ENCODE data around the gene ZDHHC20.
"Not testable (repeated sequence)": the region's sequence is repeated elsewhere in the genome, so short reads cannot be mapped to it uniquely, and the experiment has no call there.

ZDHHC20 gene

DNA sequence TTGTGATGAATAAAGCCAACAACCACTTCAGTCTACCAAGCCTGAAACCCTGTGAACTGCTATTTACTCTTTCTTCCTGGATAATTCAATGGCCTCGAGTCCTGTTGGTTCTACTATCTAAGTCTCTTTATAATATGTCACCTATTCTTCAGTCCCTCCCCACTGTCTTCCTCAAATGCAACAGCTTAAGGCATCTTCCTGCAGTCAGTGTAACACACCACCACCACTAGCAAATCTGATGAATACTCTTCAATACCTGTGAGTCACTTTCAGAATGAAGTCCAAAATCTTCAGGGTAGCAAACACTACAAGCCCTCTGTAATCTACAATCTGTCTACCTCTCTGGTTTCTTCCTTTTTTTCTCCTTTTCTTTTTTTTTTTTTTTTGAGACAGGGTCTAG, 32.9 kb downstream of the ZDHHC20 start:
- H3K4me3 ChIP-seq (ENCODE audit: low read depth, low read length): no peak overlapping the region
- DNase-seq (ENCODE audit: low read depth): no peak
- TF ChIP-seq CTCF (IDR thresholded peaks at IDR 0.05; ENCODE audit: control insufficient read depth, extremely low read depth, insufficient read depth): no peak

GRCh38 chr13:21420706-21421105, 38.4 kb downstream of the ZDHHC20 start:
- no peak for DNase-seq (ENCODE audit: low read depth)
- no peak overlapping the region for H3K4me3 ChIP-seq (ENCODE audit: low read depth, low read length)
- TF ChIP-seq CTCF (IDR thresholded peaks at IDR 0.05; ENCODE audit: control insufficient read depth, extremely low read depth, insufficient read depth): no peak

- no peak for TF ChIP-seq CTCF (IDR thresholded peaks at IDR 0.05; ENCODE audit: control insufficient read depth, extremely low read depth, insufficient read depth)
- no peak for DNase-seq (ENCODE audit: low read depth)
- no peak overlapping the region for H3K4me3 ChIP-seq (ENCODE audit: low read depth, low read length)
These were observed 46.1 kb downstream of the ZDHHC20 start for GRCh38 chr13:21413013-21413412.

DNA sequence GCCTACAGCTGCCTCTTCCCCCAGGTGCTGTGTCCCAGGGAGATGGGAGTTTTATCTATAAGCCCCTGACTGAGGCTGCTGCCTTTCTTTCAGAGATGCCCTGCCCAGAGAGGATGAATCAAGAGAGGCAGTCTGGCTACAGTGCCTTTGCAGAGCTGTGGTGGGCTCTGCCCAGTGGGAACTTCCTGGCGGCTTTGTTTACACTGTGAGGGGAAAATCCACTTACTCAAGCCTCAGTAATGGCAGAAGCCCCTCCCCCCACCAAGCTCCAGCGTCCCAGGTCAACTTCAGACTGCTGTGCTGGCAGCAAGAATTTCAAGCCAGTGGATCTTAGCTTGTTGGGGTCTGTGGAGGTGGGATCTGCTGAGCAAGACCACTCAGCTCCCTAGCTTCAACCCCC, 48.6 kb downstream of the ZDHHC20 start:
- not testable (repeated sequence) for H3K4me3 ChIP-seq (ENCODE audit: low read depth, low read length); DNase-seq (ENCODE audit: low read depth)

DNA sequence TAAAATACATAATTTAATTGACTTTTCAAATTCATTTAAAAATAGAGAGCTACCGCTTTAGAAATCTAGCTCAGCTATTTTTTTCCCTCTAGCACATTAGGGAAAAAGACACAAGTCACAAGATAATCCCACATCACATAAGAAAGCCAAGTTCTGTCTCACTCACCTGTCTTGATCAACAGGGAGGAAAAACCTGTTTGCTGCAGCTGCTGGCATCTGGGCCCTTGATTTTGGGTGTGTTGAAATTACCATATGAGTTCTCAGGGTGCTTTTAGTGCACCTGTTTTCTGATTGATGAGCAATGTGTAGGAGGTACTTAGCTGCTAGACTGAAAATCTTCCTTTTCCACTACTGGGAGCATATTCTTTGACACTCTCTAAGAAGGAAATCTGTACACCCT, 53.8 kb downstream of the ZDHHC20 start:
- no peak overlapping the region for H3K4me3 ChIP-seq (ENCODE audit: low read depth, low read length)
- DNase-seq (ENCODE audit: low read depth): no peak
- no peak for TF ChIP-seq CTCF (IDR thresholded peaks at IDR 0.05; ENCODE audit: control insufficient read depth, extremely low read depth, insufficient read depth)

DNA sequence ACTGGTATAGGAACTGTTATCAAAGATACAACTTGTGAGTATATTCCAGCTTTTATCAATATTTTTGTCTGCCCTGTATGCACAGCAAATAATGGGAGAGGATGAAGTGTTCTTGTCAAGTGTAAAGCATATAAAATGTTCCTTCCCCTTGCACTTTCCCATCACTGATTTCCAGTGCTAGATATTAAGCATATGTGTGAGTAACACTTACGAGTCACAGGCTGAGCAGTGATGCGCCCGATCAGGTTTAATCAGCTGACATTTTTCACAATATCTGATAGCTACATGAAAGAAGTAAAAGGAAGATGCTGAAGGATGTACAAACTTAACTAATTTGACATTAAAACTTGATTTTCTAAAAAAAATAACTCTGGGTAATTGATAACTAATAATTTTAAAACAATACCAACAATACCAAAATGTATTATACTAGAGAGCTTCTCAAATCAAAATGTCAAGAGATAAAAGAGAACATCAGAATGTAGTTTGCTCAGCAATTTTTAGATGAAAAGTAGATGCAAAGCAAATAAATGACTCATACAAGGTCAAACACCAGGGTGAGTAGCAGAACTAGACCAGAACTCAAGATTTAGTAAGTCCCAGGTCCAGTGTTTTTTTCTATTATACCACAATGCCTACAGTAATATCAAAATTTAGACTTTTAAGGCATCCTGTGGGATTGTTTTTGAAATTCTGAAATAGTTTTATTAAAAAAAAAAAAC, 56.4 kb downstream of the ZDHHC20 start:
- TF ChIP-seq CTCF (IDR thresholded peaks at IDR 0.05; ENCODE audit: control insufficient read depth, extremely low read depth, insufficient read depth): no peak
- peak; percentile 11 for DNase-seq (ENCODE audit: low read depth)
- no peak overlapping the region for H3K4me3 ChIP-seq (ENCODE audit: low read depth, low read length)

DNA sequence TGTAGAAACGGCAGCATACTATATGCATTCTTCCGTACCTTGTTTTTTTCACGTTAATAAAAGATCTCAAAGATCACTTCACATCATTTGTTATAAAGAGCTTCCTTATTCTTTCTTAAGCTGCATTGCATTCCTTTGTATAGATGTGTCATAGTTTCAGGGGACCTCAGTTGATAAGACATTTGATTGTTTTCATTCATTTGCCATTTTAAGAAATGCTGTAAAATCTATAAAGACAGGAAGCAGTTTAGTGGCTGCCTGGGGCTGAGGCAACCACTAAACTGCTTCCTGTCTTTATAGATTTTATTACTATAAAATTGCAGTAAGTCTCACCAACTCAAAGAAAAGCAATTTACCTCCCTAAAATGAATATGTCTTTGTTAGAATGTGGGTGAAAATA, 59.4 kb downstream of the ZDHHC20 start:
- TF ChIP-seq CTCF (IDR thresholded peaks at IDR 0.05; ENCODE audit: control insufficient read depth, extremely low read depth, insufficient read depth): no peak
- H3K4me3 ChIP-seq (ENCODE audit: low read depth, low read length): no peak overlapping the region
- no peak for DNase-seq (ENCODE audit: low read depth)

All from LNCaP clone FGC (cell line).